Activated naive CD8-positive, alpha-beta T cell (primary cell): ENCODE results near the gene SSRP1.
"Not testable (repeated sequence)": the region's sequence is repeated elsewhere in the genome, so short reads cannot be mapped to it uniquely, and the experiment has no call there.

Experiments
- H3K27ac Mint-ChIP-seq: one replicate; pipeline ENCODE4 v1.8.0; 2021; ENCODE audit warnings: mixed read lengths
- H3K27me3 Mint-ChIP-seq: one replicate; pipeline ENCODE4 v1.8.0; 2021; ENCODE audit warnings: mixed read lengths
- H3K36me3 Mint-ChIP-seq: one replicate; pipeline ENCODE4 v1.8.0; 2021; ENCODE audit warnings: mixed read lengths
- H3K4me1 Mint-ChIP-seq: one replicate; pipeline ENCODE4 v1.8.0; 2021; ENCODE audit warnings: low read depth, mixed read lengths
- H3K4me3 Mint-ChIP-seq: one replicate; pipeline ENCODE4 v1.8.0; 2021; ENCODE audit warnings: mild to moderate bottlenecking, mixed read lengths
- H3K9me3 Mint-ChIP-seq: one replicate; pipeline ENCODE4 v1.8.0; 2021; ENCODE audit warnings: low read depth, mixed read lengths

SSRP1 gene

GRCh38 chr11:57364851-57365660, 29.4 kb upstream of the SSRP1 start:
- Mint-ChIP-seq H3K27me3 (peaks cover 3% of the 10 kb centered on the region), H3K9me3 (no peaks in the 10 kb centered on the region), H3K4me1 (no peaks in the 10 kb centered on the region), H3K36me3 (no peaks in the 10 kb centered on the region), H3K27ac (no peak overlapping the region), H3K4me3 (no peak overlapping the region)

DNA sequence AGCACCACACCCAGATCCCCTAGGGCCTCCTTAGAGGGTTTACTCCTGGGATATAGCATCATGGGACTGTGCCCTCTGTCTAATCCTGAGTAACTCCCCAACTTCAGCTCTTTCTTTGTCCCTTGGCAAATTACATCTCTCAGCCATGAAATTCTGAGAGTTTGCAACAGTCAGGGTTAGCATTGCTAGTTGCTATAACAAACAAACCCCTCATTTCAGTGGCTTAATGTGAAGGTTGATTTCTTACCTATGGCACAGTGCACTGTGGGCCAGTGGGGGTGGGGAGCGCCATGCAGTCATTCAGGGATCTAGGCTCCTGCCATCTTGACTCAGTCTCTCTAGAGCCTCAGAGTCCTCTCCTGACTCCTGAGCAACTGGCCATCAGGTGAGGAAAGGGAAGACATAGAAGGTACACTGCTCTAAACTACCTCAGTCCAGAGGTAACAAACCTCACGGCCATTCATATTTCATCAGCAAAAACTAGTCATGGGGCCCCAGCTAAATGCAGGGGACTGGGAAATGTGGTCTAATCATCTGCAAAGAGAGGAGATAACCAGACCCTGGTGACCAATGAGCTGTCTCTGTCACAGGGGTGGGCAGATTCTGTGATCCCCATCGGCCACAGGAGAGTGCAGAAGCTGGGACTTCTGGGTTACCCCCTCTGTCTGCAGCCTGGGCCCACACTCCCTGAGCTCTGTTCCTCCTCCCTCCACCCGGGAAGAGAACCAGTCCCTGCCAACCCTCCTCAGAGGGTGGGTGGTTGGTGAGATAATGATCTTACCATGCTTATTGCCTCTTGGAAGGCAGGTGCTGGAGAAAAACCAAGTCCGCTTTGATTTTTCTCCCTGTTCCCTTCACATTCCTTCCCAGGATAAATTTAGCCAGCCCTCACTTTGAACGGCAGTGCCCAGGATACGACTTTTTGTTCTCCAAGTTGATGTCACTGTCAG, 27.7 kb upstream of the SSRP1 start:
- Mint-ChIP-seq H3K27me3 (peaks cover 3% of the 10 kb centered on the region), H3K36me3 (no peaks in the 10 kb centered on the region), H3K27ac (no peak overlapping the region), H3K4me1 (no peaks in the 10 kb centered on the region), H3K9me3 (no peaks in the 10 kb centered on the region), H3K4me3 (no peak overlapping the region)

DNA sequence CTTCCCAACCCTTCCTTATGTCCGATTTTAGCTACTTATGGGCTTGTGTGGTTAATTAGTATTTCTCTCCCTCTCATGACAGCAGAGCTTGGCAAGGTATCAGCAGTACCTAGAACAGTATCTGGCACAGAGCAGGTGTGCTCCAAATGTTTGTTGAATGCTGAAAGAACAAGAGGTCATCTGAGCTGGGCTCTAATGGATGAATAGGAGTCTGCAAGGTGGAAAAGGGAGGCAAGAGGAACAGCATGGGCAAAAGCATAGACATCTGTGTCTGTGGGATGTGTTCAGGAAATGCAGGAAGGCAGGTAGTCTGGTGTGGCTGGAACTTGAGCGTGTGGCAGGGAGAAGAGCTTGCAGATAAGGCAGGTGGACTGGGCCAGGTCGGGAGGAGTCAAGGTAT, 26.2 kb upstream of the SSRP1 start:
- Mint-ChIP-seq H3K27ac (no peak overlapping the region), H3K4me3 (no peak overlapping the region), H3K36me3 (no peaks in the 10 kb centered on the region), H3K27me3 (peaks cover 3% of the 10 kb centered on the region), H3K4me1 (no peaks in the 10 kb centered on the region), H3K9me3 (no peaks in the 10 kb centered on the region)

DNA sequence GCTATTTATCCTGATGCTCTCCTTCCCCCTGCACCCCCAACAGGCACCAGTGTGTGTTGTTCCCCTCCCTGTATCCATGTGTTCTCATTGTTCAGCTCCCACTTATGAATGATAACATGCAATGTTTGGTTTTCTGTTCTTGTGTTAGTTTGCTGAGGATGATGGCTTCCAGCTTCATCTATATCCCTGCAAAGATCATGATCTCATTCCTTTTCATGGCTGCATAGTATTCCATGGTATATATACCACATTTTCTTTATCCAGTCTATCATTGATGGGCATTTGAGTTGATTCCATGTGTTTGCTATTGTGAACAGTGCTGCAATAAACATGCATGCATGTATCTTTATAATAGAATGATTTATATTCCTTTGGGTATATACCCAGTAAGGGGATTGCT, 25.7 kb upstream of the SSRP1 start:
- H3K27me3 Mint-ChIP-seq, H3K27ac Mint-ChIP-seq, H3K4me1 Mint-ChIP-seq, H3K4me3 Mint-ChIP-seq, H3K36me3 Mint-ChIP-seq, H3K9me3 Mint-ChIP-seq: not testable (repeated sequence)

DNA sequence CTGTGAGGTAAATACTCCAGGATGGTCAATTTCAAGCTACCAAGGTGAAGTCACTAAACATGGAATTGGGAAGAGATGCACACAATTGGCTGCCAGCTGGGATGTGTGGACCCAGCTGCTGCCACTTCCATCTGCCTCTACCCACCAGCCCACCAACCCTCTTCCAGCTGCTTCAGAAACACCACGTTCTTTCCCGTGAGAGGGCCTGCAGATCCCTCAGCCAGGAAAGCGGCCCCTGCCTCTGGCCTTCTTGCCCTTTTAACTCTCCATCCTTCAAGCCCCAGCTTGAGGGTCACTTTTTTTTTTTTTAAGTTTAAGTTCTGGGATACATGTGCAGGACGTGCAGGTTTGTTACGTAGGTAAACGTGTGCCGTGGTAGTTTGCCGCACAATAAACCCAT, 25.3 kb upstream of the SSRP1 start:
- no peak overlapping the region for H3K27ac Mint-ChIP-seq
- H3K36me3 Mint-ChIP-seq = no peaks in the 10 kb centered on the region
- no peaks in the 10 kb centered on the region for H3K9me3 Mint-ChIP-seq
- no peaks in the 10 kb centered on the region for H3K4me1 Mint-ChIP-seq
- no peak overlapping the region for H3K4me3 Mint-ChIP-seq
- H3K27me3 Mint-ChIP-seq = peaks cover 3% of the 10 kb centered on the region

DNA sequence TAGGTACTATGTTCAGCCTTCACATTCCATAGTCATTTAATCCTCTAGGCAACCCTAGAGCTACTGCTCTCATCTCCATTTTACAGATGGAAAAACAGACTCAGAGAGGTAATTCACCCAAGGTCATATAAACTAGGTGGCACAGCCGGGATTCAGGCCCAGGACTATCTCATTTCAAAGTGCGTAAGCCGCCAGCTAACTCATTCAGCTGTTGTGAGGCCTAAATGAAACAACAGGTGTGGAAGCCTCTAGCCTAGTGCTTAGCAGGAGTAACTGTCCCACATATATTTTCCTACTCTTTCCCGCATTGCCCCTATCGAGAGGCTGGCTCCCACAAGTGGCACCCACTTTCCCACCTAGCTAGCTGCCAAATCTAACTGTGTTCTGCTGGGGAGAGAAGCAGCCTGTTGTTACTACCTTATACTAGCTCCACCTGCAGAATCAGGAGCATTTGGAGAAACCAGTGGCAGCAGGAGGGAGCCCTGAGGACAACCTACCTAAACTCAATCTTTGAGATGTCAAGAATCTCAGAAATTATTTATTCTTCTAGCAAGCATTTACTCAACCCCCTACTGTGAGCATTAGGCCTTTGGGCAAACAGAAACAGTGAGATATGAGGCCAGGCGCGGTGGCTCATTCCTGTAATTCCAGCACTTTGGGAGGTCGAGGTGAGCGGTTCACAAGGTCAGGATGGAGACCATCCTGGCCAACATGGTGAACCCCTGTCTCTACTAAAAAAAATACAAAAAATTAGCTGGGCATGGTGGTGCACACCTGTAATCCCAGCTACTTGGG, 24.4 kb upstream of the SSRP1 start:
- no peak overlapping the region for H3K4me3 Mint-ChIP-seq
- H3K4me1 Mint-ChIP-seq = no peaks in the 10 kb centered on the region
- H3K27me3 Mint-ChIP-seq = peaks cover 3% of the 10 kb centered on the region
- H3K27ac Mint-ChIP-seq = no peak overlapping the region
- H3K36me3 Mint-ChIP-seq = no peaks in the 10 kb centered on the region
- no peaks in the 10 kb centered on the region for H3K9me3 Mint-ChIP-seq

DNA sequence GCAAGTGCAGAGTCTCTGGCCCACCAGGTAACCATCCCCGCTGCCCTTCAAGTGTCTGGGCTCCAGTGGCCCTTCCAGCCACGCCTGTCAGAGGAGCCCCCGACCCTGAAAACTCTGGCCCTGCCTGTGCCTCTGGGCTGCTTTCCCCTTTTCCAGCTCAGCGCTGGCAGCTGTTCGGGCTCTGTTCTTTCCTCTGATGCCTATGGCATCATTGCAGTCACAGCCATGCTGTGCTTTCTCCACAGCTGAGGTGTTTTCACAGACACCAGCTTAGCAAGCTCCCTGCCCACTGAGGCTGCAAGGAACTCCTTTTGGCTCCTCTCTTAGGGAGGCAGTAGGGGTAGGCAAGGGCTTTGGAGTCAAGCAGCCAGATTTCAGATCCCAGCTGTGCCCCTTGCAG, 23.7 kb upstream of the SSRP1 start:
- peaks cover 7% of the 10 kb centered on the region for H3K27me3 Mint-ChIP-seq
- H3K4me1 Mint-ChIP-seq = no peaks in the 10 kb centered on the region
- H3K27ac Mint-ChIP-seq = no peak overlapping the region
- H3K9me3 Mint-ChIP-seq = no peaks in the 10 kb centered on the region
- H3K4me3 Mint-ChIP-seq = no peak overlapping the region
- H3K36me3 Mint-ChIP-seq = no peaks in the 10 kb centered on the region

- Mint-ChIP-seq H3K36me3 (no peaks in the 10 kb centered on the region), H3K4me3 (no peak overlapping the region), H3K4me1 (no peaks in the 10 kb centered on the region), H3K27me3 (peaks cover 7% of the 10 kb centered on the region), H3K9me3 (no peaks in the 10 kb centered on the region), H3K27ac (no peak overlapping the region)
Observed at GRCh38 chr11:57358991-57359390, 23.3 kb upstream of the SSRP1 start.

DNA sequence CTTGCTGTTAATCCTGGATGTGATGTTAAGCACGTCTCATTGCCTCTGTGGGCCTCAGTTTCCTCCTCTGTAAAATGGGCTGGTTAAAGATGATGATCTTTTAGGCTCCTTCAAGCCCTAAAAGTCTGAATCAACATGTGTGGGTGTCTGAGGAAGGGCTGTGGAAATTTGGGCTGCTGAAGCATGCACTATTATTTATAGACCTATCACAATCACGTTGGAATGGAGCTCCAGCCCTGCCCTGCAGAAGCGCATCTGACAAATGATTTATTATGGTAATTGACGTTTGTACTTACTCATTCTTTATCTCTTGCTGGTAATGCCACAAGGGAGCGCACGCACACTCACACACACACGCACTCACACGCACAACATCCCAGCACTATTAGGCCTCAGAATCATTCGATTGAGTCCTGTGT, 22.9 kb upstream of the SSRP1 start:
- Mint-ChIP-seq H3K4me3 (no peak overlapping the region), H3K9me3 (no peaks in the 10 kb centered on the region), H3K27me3 (peaks cover 7% of the 10 kb centered on the region), H3K27ac (no peak overlapping the region), H3K4me1 (no peaks in the 10 kb centered on the region), H3K36me3 (no peaks in the 10 kb centered on the region)

GRCh38 chr11:57357856-57358255, 22.2 kb upstream of the SSRP1 start:
- H3K36me3 Mint-ChIP-seq = no peaks in the 10 kb centered on the region
- no peak overlapping the region for H3K27ac Mint-ChIP-seq
- no peaks in the 10 kb centered on the region for H3K9me3 Mint-ChIP-seq
- H3K27me3 Mint-ChIP-seq = peaks cover 7% of the 10 kb centered on the region
- H3K4me1 Mint-ChIP-seq = no peaks in the 10 kb centered on the region
- H3K4me3 Mint-ChIP-seq = no peak overlapping the region

- Mint-ChIP-seq H3K4me1 (no peaks in the 10 kb centered on the region), H3K27ac (no peak overlapping the region), H3K27me3 (peaks cover 7% of the 10 kb centered on the region), H3K4me3 (no peak overlapping the region), H3K9me3 (no peaks in the 10 kb centered on the region), H3K36me3 (no peaks in the 10 kb centered on the region)
Observed at GRCh38 chr11:57357310-57357709, 21.6 kb upstream of the SSRP1 start.

DNA sequence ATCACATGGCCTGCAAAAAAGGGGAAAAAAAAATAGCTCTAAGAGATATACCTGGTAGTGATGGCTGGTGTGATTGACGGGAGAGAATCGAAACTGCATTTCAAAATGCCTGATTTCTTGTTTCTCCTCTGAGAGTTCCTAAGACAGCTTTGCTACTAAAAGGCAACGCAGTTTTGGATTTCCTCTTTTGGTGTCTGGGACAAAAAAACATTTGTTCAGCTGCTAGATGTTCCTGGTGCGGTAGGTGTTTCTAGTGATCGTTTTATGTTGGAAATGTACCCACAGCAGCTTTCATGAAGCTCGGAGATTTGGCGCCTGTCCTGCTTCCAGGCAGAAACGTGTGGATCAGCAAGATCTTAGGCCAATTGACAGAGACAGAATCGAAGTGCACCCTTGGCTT, 20.6 kb upstream of the SSRP1 start:
- Mint-ChIP-seq H3K4me1 (no peaks in the 10 kb centered on the region), H3K36me3 (peaks cover 2% of the 10 kb centered on the region), H3K27me3 (peaks cover 6% of the 10 kb centered on the region), H3K27ac (no peak overlapping the region), H3K4me3 (no peak overlapping the region), H3K9me3 (no peaks in the 10 kb centered on the region)

GRCh38 chr11:57354699-57355098, 19.0 kb upstream of the SSRP1 start:
- Mint-ChIP-seq H3K9me3 (no peaks in the 10 kb centered on the region), H3K27ac (no peak overlapping the region), H3K4me1 (peaks cover 2% of the 10 kb centered on the region), H3K36me3 (peaks cover 2% of the 10 kb centered on the region), H3K4me3 (no peak overlapping the region), H3K27me3 (peaks cover 9% of the 10 kb centered on the region)

- Mint-ChIP-seq H3K4me1 (peaks cover 2% of the 10 kb centered on the region), H3K36me3 (peaks cover 2% of the 10 kb centered on the region), H3K4me3 (no peak overlapping the region), H3K27me3 (peaks cover 9% of the 10 kb centered on the region), H3K9me3 (no peaks in the 10 kb centered on the region), H3K27ac (no peak overlapping the region)
Observed at GRCh38 chr11:57353852-57354251, 18.2 kb upstream of the SSRP1 start.

- Mint-ChIP-seq H3K27me3 (peaks cover 9% of the 10 kb centered on the region), H3K9me3 (no peaks in the 10 kb centered on the region), H3K36me3 (peaks cover 2% of the 10 kb centered on the region), H3K27ac (no peak overlapping the region), H3K4me1 (peaks cover 2% of the 10 kb centered on the region), H3K4me3 (no peak overlapping the region)
Observed at GRCh38 chr11:57353446-57353845, 17.8 kb upstream of the SSRP1 start.
